GM11168 (cell line): Measurements from ENCODE around the gene JMJD4.

ENCODE experiments used
- in situ Hi-C: fragments of 300-500 bp; cut with MboI; formaldehyde crosslinking; loops from one replicate; pipeline ENCODE4 v1.12.0; 2022; ENCODE audit warnings: low sequenced_read_pairs; ENCODE audit not compliant: unreplicated experiment

The JMJD4 gene

DNA sequence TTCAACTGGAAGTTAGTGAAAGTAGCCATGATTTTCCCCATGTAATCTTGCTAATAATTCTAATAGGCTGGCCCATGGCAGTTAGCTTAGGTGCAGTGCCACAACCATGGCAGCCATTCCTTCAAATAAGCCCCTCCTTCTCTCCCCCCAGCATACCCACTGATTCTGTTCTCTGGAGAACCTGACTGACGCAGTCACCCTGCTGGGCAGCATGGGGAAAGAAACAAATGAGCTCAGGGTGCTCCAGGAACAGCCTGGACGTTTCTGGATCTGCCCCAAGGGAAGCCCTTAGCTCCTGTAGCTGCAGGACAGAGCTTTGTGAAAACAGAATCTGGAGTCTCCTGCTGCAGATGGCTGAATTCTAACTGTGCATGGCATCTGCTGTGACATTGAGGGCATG is 22.7 kb upstream of the JMJD4 start:
- in situ Hi-C loops = loop anchor here (25.0 kb wide), 1 partner anchor 180 kb away; the partner anchor contains the start of gene WNT9A

DNA sequence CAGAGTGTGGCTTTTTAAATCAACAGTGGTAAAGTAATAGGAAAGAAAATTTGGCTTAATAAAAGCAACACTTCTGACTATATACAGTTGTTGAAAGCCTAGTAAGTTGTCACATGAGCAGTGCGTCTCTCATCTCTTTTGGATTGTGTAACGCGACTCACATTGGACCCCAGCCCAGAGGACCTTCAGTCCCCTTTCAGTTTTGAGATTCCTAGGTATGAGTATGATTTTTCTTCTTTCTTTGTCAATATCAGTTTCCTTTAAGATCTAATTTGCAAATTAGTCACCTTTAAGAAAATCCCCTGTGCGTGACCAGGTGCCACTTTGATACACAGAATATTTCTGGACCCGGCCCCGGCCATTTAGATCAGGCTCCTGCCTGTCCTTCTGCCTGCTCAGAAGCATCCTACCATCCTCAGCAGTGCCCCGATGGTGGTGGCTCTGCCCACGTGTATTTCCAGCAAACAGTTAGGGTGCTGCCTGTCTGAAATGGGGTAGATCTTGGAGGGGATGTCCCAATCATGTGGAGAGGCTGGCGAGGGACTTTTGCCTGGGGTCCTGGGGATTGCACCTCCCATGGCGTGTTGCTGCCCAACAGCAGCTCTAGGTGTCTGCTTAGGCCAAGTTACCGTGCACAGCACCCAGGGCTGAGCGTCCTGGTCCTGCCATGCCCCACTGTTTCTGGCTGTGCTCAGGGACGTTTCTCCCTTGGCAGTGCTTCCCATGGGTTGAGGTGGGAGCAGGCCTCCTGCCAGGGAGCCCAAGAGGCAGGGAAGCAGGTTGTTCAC is 21.3 kb upstream of the JMJD4 start:
- in situ Hi-C loops = loop anchor here (25.0 kb wide), 1 partner anchor 181 kb away; the partner anchor contains the start of gene WNT9A

GRCh38 chr1:227754958-227755357 is 19.9 kb upstream of the JMJD4 start:
- in situ Hi-C loops = loop anchor here (25.0 kb wide), 1 partner anchor 182 kb away; the partner anchor contains the start of gene WNT9A

DNA sequence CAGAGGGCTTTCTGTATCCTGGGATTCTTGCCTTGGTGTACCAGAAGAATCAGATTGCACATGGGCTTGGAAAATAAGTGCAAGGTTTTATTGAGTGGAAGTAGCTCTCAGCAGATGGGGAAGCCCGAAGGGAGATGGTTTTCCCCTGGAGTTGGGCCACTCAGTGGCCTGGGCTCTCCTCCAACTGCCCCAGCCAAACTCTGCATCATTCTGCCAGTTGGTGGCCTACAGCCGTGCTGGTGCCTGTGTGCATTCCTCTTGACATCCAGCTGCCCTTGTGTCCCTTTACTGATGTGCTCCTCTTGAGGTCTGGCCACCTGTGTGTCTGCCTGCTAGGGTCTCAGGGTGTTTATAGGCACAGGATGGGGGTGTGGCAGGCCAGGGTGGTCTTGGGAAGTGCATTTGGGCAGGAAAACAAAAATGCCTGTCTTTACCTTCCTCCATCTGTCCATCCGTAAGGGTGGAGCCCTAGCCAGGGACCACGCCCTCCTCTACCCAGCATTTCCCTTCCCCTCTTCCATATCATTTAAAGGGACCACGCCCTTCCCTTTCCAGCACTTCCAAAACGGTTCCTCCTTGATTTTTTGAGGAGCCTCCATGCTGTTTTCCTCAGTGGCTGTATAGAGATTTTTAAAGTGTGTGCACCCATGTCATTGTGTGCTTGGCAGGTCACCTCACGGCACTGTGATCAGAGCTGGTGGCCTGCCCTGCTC is 19.1 kb upstream of the JMJD4 start:
- in situ Hi-C loops = loop anchor here (25.0 kb wide), 1 partner anchor 183 kb away; the partner anchor contains the start of gene WNT9A

DNA sequence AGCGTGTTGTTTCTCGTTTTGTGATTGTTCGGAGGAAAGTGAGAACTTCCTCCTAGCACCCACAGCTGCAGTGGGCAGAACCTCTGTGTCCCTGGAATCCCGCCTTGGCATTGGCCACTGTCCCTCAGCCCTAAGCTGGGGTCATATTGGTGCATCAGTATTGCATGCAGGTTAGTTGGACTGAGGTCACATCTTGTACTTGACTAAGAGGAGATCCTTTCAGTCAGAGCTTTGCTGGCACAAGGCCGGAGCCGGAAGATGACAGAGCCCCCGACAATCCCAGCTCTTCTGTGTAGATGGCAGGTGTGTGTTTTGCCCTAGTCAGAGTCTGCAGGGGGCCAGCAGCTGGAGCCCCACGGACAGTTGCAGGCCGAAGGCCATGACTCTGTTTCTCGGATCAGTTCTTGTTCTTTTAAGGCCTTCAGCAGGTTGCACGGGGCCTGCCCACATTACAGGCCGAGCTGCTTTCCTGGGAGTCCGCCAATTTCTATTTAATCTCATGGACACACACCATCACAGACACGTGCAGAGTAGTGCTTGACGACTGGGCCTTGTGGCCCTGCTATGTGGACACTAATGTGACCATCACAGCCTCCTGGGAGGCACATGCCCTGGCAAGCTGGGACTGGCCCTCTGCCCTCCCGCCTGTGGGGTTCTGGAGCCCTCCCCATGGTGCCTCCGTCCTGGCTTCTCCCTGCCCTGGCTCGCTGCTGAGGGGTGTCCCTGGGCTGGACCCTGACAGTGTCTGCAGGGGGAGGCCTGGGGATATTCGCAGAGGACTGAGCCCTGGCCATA is 15.0 kb upstream of the JMJD4 start:
- in situ Hi-C loops = loop anchor here (25.0 kb wide), 1 partner anchor 187 kb away; the partner anchor contains the start of gene WNT9A

- in situ Hi-C loops = no loop called here
These were observed 14.1 kb upstream of the JMJD4 start for GRCh38 chr1:227749225-227749624.

DNA sequence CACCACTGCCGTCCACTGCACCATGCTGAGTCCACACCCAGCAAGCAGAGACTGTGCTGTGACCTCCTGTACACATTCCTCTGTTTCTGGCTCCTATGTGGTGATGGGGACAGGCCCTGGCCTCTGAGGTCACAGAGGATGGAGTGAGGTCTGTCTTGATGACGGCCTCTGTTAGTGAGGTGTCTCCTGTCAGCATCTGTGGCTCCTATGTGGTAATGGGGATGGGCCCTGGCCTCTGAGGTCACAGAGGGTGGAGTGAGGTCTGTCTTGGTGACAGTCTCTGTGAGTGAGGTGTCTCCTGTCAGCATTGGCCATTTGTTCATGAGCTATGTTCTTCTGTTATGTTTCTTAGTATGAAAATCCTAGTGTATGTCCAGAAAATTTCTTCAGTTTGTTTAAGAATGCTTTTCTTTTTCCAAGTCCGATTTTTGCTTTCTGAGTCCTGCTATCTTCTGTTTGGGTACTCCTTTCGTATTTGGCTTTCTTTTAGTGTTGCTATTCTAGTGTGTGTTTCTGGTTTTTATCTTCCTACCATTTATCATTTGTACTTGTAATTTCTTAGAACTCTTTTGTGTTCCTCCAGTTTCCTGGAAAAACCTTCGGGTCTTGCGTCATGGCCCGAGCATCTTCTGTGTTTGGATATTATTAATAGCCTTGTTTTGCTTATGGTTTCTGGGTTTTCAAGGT is 13.5 kb upstream of the JMJD4 start:
- in situ Hi-C loops = no loop called here

- in situ Hi-C loops = no loop called here
These were observed 12.9 kb upstream of the JMJD4 start for GRCh38 chr1:227747948-227748495.

DNA sequence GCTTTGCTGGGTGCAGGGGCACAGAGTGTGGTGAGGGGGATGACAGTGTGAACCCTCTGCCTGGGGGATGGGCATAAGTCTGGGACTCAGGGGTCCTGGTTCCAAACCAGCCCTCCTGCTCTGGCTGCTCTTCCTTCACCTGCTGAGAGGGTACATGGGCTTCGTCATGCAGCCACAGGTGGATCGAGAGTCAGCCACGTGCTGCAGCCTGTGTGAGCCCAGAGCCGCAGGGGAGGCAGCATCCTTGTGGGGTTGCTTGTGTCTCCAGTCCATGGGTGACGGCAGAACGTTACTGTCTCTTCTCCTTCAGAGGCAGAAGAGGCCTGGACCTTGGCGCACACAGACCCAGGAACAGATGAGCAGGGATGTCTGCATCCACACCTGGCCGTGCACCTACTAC is 12.3 kb upstream of the JMJD4 start:
- in situ Hi-C loops = no loop called here

DNA sequence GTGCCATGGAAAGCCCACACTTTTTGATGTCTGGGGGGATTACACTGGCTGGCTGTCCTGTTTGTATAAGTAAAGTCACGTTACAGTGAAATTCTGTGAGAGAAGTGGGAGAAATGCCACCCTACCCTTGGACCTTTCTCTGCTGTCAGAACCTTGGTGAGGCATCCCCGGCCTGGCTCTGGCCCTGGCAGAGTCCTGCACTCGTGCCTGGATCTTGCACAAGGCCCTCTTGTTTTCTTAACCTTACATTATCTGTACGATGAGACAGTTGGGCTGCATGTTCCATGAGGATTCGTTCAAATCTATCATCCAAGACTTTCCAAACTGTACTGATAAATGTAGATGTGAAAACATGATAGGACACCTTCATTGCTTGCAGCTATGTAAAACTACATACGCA is 11.6 kb upstream of the JMJD4 start:
- in situ Hi-C loops = no loop called here

- in situ Hi-C loops = no loop called here
These were observed 10.6 kb upstream of the JMJD4 start for GRCh38 chr1:227745568-227746265.

DNA sequence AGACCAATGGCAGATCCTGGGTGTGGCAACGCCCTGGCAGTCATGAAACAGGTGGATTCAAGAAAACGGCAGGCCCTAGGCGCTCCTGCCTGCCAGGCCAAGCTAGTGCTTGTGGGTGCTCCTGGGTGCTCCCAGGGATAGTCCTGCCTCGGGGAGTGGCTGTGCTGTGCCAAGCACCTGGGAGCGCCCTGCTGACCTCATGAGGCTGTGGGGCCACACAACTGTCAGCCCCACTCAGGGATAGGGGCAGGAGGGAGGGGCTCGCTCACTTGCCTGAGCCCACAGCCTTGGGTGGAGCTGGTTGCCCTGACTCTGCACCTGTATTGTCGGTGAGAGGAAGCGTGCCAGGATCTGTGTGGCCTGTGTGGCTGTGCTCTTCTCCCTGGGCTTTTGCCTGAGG is 9.6 kb upstream of the JMJD4 start:
- in situ Hi-C loops = no loop called here

- in situ Hi-C loops = no loop called here
These were observed 7.9 kb upstream of the JMJD4 start for GRCh38 chr1:227742738-227743715.

GRCh38 chr1:227741166-227741870 is 6.2 kb upstream of the JMJD4 start:
- in situ Hi-C loops = no loop called here

DNA sequence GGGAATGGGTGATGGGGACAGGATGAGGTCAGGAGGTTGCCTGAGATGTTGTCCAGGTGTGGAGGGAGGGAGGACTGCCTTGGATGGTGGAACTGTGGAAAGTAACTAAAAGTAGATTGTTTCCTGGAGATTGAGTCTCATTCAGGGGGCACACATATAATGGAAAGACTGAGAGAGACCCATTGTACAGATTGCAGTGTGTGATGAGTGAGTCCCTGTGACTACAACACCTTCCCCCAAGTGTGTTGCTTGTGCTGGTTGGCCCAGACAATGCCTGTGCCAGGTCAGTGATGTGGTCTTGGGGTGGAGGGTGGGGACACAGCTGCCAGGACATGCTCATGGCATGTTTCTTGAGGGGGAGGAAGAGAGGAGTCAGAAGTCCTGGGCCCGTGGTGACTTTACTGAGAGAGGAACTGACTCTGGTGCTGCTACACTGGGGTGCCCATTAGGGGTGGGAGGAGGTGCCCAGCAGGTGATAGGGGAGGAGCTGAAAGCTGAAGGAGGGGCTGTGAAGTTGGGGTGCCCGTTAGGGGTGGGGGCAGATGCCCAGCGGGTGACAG is 5.4 kb upstream of the JMJD4 start:
- in situ Hi-C loops = no loop called here

GRCh38 chr1:227739636-227740035 is 4.5 kb upstream of the JMJD4 start:
- in situ Hi-C loops = no loop called here

DNA sequence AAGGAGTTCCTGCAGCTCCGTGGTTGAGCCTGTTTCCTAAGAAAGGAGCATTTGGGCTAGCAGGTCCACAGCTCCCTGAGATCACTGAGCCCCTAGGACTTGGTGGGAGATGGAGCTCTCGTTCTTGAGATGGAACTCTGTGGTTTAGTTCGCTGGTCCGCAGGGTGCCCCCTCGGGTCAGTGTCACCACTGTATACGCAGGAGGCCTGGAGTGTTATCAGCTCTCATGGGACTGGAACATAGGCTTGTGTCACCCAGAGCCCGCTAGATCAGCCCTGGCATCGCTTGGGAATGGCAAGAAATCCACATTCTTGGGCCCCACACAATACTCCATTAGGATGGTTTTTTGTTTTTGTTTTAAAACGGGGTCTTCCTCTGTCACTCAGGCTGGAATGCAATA is 3.7 kb upstream of the JMJD4 start:
- in situ Hi-C loops = no loop called here
